Activated T-helper 1 cell treated with Interleukin-2 at 50 U/mL for 16 hours (primary cell): ENCODE data around the gene CCDC85A.
"Not testable (repeated sequence)": the region's sequence is repeated elsewhere in the genome, so short reads cannot be mapped to it uniquely, and the experiment has no call there.

Source experiments
- DNase-seq: peaks from one replicate; pipeline ENCODE4 v3.0.0-alpha.2; 2020; ENCODE audit warnings: low read depth

The CCDC85A gene

DNA sequence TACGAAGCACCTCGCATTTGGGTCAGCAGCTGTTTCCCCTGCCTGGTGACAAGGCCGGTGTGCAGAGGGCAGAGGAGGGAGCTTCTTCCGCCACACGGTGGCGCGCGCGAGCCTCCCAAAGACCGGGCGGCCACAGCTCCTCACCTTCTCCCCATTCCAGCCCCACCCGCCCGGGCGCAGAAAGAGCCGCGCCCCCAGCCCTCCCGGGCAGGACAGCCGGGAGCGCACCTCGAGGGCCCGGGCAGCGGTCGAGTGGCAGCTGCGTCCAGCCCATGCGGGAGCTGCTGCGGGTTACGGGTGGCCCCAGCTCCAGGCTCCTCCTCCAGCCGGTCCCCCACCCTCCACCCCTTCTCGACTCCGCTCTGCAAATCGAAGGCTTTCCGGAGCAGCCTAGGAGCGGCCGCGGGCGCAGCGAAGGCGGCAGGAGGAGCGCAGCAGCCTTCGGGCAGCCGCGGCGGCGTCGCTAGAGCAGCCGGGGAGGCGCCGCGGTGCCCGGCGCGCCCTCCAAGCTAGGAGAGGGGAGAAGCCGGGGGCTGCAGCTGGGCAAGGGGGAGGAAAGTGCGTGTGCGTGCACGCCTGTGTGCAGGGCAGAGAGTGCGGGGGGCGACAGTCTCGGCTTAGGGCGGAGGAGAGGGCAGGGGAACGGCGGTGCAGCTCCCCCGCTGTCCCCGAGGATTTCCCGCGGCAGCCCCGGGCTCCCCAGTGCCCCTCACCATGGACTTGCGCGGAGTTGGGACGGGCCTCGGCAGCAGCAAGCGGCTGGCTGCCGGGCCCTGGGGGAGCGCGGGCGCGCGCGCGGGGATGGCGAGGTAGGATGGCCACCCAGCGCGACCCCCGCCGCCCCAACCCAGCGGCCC lies at the start of gene CCDC85A:
Gene CCDC85A, plus strand, starts transcription at position 348 of the 857 bp plus-strand sequence. CDS start 635 bp downstream, outside the sequence.
- no peak for DNase-seq

DNA sequence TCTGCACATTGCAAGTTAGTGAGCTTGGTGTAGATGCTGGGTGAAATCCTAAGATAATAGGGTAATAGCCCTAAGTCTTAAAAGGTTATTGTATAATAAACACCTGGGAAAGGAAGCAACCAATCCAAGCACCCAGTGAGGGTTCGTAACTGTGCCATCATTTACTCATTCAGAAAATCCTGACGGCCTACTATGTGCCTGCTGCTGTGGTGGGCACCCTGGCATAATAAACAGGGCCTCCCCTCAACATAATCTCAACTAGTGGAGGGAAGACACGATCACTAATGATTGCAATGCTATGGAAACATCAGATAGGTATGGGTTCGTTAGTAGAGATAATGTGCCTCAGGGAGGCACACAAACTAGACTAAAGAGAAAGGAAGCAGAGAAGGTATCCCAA lies 48.9 kb upstream of the CCDC85A start:
- no peak for DNase-seq

DNA sequence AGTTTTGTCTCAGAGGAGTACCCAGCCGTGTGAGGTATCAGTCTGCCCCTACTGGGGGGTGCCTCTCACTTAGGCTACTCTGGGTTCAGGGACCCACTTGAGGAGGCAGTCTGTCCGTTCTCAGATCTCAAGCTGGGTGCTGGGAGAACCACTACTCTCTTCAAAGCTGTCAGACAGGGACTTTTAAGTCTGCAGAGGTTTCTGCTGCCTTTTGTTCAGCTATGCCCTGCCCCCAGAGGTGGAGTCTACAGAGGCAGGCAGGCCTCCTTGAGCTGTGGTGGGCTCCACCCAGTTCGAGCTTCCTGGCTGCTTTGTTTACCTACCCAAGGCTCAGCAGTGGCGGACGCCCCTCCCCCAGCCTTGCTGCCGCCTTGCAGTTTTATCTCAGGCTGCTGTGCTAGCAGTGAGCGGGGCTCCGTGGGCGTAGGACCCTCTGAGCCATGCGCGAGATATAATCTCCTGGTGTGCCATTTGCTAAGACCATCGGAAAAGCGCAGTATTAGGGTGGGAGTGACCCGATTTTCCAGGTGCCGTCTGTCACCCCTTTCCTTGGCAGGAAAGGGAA lies 41.2 kb upstream of the CCDC85A start:
- DNase-seq: not testable (repeated sequence)

DNA sequence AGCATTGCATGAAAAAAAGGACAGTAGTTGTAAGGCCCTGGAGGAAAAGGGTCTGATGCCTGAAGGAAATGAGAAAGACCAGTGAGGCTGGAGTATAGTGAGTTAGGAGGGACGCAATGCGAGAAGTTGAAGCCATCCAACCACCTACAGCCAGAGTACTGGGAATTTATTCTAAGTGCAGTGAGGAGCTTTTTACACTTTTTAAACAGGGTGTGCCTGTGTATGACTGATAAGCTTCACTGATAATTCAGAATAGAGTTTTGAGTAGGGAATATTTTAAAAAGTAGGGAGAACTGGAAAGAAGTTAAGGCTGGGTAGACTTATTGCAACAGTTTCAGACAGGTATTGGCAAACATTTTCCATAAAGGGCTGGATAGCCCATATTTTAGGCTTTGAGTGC lies 35.9 kb upstream of the CCDC85A start:
- DNase-seq: no peak

DNA sequence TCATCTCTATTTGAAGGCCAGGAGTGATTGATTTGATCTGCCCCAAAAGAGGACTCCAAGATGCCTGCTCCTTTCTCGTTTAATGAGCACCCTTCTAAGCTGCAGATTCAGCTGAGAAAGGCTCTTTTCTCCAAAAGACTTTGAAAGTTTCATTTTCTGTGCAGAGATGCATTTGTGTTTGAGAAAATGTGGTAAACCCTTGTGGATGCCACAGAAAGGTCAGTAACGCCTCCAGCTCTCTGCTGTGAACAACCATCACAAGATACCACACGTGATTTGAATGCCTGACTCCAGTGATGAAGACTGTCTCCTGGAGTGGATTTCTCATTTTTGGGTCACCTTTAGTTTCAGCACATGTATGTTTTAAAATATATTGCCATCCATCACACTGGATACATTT lies 35.0 kb upstream of the CCDC85A start:
- no peak for DNase-seq

DNA sequence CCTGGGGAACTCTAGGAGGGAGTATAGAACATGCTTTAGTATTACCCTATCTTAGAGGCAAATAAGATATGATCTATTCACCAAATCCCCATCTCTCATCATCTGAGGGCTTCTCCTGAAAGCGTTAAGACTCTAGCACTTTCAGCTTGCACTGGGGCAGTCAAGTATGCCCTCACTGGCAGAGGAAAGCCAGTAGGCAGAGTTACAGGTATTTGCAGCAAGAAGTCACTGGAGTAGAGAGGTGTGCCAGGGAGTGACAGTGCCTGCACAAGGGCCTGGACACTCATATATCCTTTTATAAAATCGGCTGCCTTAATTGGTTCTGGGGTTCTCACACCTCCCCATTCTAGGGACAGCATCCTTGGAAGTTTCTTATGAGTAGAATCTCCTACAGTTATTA lies 31.9 kb upstream of the CCDC85A start:
- no peak for DNase-seq

DNA sequence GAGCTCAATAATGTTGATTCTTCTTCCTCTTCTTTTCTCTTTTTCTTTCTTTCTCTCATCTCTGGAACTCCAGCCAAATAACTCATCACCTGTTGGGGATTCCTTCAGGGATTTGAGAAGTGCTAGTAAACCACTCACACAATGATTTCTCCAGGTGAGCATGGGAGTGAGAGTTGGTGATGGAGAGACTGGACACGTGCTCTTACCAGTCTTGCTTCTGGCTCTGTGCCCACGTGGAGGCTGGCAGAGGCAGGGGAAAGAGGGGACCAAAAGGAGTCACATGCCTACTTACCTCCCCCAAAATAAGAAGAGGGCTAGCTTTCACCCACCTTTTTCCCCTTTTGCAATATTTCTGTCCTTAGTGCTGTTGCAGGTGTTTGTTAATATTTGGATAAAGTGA lies 28.6 kb upstream of the CCDC85A start:
- no peak for DNase-seq

DNA sequence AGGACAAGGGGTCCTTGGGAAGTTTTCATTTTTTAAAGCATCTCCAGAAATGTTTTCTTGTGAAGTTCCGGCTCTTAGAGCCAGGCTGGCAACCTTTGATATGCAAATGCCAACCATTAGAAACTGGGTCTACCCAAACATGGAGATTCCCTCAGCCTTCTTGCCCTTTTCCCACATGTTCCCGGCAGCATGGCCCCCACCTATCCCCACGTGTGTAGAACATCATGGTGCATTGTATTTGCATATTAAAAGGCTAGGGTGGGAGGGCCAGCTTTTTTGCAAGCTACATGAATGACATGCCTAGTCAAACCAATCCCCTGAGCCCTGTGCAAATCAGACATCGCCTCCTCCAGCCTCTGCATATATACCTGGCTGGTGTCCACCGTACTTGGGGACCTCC lies 23.9 kb upstream of the CCDC85A start:
- not testable (repeated sequence) for DNase-seq

DNA sequence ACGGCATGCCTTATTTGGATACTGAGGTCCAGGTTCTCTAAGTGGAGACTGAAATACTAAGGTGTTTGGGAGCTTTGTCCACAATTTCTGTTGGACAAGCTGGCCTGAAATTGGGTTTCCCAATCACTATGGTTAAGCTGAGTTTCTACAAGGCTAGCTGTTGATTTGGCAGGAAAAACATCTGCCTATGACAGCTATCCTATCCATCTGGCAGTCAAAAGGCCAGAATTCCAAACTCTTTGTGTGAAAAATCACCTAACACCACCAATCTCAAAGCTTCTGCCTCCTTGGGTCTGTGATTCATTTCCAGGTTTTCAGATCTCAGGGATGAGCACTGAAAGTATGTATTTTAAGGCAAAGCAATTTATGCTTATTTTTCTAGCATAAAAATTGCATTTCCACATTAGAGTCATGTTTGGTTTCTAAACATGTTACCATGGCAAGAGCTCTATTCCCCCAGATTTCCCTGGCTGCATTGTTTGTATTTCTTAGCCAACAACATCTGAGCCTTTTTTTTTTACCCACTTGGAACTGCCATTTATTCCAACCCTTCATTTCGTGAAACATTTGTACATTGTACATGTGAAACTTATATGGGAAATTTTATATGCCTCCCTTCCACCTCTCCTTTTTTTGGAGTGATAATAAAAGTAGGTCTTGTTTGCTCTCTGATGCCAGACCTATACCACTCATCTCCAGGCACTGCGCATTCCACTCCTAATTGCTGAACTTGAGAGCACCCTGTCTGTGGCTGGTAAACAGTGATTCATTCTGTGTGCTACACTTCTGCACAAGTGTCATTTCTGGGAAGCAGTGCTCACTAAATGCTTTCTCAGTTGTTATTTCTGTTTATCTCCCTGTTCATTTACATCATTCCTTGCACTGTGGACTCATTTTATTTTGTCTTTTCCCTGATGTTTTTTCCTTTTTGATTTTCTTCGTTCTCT lies 15.9 kb upstream of the CCDC85A start:
- no peak for DNase-seq

DNA sequence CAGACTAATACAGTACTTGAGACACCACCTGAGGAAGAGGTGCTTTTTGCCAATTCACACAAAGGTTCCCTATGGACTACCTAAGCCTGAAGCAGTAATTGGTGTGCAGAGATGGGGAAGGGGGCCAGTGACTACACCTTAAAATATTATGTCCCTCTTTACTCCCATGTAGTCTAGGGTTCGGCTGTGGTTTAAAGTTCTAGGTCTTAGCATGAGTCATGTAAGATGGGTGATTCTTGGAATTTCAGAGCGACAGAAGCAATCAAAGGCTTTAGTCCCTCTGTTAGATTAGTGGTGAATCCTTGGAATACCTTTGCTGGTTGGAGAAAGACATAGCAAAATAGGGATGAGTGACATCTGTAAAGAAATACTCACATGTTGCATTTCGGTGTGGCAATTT lies 14.3 kb upstream of the CCDC85A start:
- DNase-seq: no peak

DNA sequence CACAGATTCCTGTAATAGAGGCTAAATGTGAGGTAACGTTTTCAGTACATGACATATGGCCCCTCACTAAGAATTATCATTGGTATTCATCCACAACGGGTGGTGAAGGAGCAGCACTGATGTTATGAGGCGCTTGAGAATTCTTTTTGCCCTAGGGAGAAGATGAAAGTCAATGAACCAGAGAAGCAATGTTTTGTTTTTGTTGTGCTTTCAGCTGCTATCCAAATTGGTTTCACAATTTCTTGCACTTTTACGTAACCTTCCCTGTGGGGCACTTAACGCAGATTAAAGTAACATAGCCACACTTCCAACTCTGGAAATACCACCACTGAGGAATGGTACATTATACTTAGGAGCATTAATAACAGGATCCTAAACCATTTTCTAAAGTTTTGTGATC lies 13.3 kb upstream of the CCDC85A start:
- no peak for DNase-seq

DNA sequence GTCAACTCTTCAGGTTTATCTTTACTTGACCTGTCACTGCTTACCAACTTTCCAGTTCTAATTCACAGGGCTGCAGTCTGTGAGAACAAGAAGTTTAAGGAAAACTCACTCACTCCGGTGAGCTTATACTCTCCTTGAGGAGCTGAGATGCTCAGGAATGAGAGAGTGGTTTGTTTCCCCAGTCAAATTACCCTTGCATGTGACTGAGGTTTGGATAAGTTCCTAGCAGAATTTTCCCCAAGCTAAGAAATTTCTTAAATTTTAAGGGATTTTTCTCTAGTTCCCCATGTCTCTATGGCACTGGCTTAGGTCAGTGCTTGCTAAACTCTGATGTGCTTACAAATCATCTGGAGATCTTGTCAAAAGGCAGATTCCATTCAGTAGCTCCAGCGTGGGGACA lies 12.8 kb upstream of the CCDC85A start:
- no peak for DNase-seq

DNA sequence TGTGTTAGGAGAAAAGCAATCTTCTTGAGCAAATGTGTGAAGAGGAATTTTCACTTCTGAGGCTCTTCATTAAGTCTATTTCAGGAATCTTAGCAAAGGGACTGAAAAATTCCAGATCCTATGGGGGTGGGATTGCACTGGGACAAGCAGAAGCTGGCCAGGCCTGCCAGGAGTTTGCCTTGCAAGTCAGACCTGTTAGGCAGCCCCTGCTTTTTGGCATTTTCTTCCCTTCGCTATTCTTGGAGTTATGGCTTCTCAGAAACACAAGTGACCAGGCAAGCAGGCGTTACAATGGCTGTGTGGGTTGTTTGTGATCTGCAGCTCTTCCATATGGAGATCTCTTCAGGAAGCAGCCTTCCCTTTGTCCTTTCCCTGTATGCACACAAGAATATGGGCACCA lies 8.0 kb upstream of the CCDC85A start:
- DNase-seq: no peak

DNA sequence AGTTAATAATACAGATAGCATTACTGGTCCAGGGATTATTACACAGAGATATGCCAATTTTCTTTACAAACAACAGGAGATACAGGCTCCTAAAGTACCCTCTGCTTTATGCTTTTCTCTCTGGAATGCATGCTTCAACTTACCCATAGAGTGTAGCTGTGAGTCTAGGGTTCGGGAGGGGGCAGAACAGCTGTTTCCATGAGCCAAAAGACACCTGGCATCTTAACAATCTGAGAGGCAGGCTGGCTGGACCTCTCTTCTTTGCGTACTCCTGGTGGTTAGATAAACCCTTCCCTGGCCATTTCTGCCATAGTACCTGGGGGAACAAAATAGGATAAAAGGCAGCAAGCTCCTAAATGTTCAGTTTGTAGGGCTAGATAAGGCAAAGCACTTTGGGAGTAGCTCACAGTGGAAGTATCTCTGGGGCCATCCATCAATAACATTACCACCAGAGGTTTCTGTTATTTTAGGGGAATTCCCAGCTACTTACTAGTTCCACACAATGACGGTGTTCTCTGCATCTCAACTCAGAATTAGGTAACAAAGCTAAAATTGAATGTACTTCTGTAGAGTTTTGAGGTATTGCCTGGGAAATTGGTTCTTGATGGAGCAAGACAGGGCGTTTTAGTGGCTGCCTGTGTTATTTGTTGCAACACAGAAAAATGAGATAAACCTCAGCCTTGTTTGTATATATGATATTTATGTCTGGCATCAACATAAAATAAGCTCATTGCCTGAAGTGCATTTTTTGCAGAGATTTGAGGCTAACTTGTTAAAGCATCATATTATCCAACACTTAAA lies 6.2 kb upstream of the CCDC85A start:
- DNase-seq: no peak

DNA sequence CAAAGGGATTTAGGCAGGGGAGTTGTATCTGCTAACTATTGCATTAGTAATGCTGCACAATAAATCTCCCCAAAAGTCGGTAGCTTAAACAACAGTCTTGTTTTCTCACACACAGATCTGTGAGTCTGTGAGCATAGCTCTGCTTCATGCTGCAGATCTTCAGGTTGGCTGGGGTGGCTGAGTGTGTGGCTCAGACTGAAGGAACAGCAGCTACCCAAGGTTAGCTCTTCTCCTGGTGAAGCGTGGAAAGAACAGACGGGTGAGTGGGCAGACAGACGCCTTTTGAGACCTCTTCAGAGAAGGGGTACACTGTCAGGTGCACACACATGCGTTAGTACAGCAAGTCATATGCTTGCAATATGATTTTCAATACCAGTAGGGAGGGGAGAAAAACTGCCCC lies 3.9 kb upstream of the CCDC85A start:
- no peak for DNase-seq

DNA sequence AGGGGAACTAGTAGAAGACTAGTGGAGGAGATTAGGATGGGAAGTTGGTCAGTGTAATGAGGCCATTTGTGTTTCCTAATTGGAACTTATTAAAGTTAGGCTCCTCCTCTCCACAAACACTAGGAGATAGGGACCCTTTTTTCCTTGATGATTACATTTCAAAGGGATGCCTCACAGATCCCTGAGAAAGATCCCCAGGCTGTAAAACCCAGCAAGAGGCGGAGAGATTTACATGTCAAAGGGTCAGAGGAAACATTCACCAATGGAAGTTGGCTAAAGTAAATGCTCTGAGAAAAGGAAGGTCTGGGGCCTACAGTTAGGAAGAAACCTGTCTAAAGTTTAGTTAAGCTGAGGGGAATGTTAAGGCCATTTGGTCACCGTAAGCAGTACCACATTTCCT lies 1.4 kb upstream of the CCDC85A start:
- DNase-seq: no peak

DNA sequence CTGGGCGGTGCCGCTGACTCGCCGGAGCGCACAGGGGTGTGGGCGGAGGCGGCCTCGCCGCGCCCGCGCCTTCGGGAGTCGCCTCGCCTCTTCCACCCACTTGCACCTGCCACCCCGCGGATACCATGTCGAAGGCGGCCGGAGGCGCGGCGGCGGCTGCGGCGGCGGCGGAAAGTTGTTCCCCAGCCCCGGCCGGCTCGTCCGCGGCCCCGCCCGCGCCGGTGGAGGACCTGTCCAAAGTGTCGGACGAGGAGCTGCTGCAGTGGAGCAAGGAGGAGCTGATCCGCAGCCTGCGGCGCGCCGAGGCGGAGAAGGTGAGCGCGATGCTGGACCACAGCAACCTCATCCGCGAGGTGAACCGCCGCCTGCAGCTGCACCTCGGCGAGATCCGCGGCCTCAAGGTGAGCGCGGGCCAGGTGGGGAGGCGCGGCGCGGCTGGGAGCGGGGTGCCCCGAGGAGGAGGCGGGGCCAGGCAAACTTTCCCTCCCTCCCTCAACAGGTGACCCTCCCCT lies 766 bp downstream of the CCDC85A start:
- DNase-seq: no peak

DNA sequence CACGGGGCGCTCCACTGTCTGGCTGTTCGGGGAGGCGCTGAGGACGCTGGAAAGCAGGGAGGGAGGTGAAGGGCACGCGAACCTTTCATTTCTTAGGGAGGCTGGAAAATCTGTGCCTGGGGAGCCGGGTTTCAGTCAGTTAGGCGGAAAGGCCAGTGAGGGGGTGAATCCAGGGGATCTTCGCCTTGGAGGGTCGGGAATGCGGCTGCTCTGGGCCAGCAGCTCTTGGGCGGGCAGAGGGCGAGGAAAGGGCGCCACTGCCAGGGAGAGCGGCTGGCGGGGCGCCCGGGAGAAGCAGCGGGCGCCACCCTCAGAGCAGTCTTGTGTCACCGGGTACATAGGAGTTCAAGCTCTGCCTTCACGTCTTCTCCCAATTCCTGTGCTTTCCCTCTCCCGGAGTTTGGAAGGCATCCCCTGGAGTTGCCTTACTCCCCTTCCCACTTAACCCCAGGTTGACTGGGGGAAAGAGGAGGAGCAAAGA lies 1.4 kb downstream of the CCDC85A start:
- no peak for DNase-seq

DNA sequence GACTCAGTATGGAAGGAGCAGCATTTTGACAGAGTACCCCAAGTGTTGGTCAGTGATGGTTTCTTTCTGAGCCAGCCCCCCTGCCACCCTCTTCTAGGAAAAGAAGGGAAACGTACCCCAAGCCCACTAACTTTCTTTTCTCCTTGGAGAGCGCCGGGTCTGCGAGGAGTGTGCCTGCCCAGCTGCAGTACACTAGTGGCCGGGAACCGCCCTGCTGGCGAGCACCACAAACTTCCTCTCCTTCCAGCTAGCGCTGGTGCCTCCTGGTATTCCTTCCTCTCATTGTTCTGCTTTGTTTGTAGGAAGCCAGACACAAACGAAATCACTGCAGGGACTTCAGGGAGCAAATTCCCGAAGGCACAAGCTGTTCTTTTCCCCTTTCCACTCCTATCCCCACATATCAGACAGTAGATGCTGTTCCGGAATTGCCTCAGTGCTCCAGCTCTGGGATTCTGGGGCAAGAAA lies 1.8 kb downstream of the CCDC85A start:
- DNase-seq: no peak

DNA sequence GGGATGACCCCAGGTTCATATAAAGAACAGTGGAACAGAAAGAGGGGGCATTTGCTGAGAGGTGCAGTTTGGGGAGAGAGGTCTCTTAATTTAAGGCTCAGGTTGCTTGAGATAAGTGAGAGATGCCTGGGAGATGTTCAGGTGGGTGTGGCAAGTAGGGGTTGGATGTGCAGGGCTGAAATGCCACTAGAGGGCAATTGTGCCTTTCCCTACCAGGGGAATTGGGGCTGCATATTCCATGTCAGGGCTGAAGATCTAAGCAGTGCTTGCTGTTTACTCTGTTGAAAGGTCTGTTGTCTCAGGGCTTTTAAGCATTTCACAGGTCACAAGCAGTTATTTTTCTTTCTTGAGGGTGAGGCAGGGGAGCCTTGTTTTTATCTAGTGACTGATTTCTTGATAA lies 7.8 kb downstream of the CCDC85A start:
- DNase-seq: no peak

DNA sequence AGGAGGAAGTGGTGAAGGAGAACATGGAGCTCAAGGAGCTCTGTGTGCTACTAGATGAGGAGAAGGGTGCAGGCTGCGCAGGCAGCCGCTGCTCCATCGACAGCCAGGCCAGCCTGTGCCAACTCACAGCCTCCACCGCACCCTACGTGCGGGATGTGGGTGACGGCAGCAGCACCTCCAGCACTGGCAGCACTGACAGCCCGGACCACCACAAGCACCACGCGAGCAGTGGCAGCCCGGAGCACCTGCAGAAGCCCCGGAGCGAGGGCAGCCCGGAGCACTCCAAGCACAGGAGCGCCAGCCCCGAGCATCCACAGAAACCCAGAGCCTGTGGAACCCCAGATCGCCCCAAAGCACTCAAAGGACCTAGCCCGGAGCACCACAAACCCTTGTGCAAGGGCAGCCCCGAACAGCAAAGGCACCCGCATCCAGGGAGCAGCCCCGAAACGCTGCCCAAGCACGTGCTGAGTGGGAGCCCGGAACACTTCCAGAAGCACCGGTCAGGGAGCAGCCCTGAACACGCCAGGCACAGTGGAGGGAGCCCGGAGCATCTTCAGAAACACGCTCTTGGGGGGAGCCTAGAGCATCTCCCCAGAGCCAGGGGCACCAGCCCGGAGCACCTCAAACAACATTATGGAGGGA lies 9.0 kb downstream of the CCDC85A start:
- no peak for DNase-seq
